ENCODE measurements around the gene PNISR.

- TF ChIP-seq MXI1 (IDR thresholded peaks at IDR 0.05; ENCODE audit: low read depth, low read length) (no peak), CTCF (IDR thresholded peaks at IDR 0.05) (no peak), TAF1 (IDR thresholded peaks at IDR 0.05; ENCODE audit: borderline replicate concordance, low read depth, low read length) (no peak), REST (IDR thresholded peaks at IDR 0.05; ENCODE audit: low read depth, low read length) (no peak)
These were observed 8.9 kb downstream of the PNISR start for GRCh38 chr6:99416226-99416625.
